Measurements from ENCODE around the gene PVRIG.
"Not testable (repeated sequence)": the region's sequence is repeated elsewhere in the genome, so short reads cannot be mapped to it uniquely, and the experiment has no call there.

Gene PVRIG

GRCh38 chr7:100234660-100235317 lies 15.0 kb downstream of the PVRIG start:
- not testable (repeated sequence) for DNase-seq (ENCODE audit: low spot score); FAIRE-seq

GRCh38 chr7:100239975-100240374 lies 20.2 kb downstream of the PVRIG start:
- DNase-seq (ENCODE audit: low spot score); FAIRE-seq: not testable (repeated sequence)

GRCh38 chr7:100243385-100243784 lies 23.6 kb downstream of the PVRIG start:
- FAIRE-seq: not testable (repeated sequence)

GRCh38 chr7:100244988-100245605 lies 25.3 kb downstream of the PVRIG start:
- not testable (repeated sequence) for FAIRE-seq; DNase-seq (ENCODE audit: low spot score)

More at GRCh38 chr7:100243385-100243784, 23.6 kb downstream of the PVRIG start:
- not testable (repeated sequence) for DNase-seq (ENCODE audit: low spot score)

GRCh38 chr7:100246121-100246864 lies 26.5 kb downstream of the PVRIG start:
- not testable (repeated sequence) for DNase-seq (ENCODE audit: low spot score); FAIRE-seq

GRCh38 chr7:100246865-100247137 lies 27.1 kb downstream of the PVRIG start:
- FAIRE-seq; DNase-seq (ENCODE audit: low spot score): not testable (repeated sequence)

GRCh38 chr7:100247152-100247757 lies 27.5 kb downstream of the PVRIG start:
- FAIRE-seq (no peak), DNase-seq (ENCODE audit: low spot score) (peak; percentile 98)

GRCh38 chr7:100248483-100248882 lies 28.7 kb downstream of the PVRIG start:
- no peak for DNase-seq (ENCODE audit: low spot score)
- FAIRE-seq: no peak

- FAIRE-seq (no peak), DNase-seq (ENCODE audit: low spot score) (no peak)
These were observed 37.3 kb downstream of the PVRIG start for GRCh38 chr7:100257017-100257416.

GRCh38 chr7:100259984-100260383 lies 40.2 kb downstream of the PVRIG start:
- not testable (repeated sequence) for DNase-seq (ENCODE audit: low spot score); FAIRE-seq

GRCh38 chr7:100262896-100263295 lies 43.1 kb downstream of the PVRIG start:
- FAIRE-seq; DNase-seq (ENCODE audit: low spot score): not testable (repeated sequence)

- FAIRE-seq; DNase-seq (ENCODE audit: low spot score): not testable (repeated sequence)
These were observed 44.5 kb downstream of the PVRIG start for GRCh38 chr7:100264223-100264622.

GRCh38 chr7:100264669-100265165 lies 45.0 kb downstream of the PVRIG start:
- not testable (repeated sequence) for DNase-seq (ENCODE audit: low spot score)

GRCh38 chr7:100265851-100266250 lies 46.1 kb downstream of the PVRIG start:
- DNase-seq (ENCODE audit: low spot score); FAIRE-seq: not testable (repeated sequence)

More at GRCh38 chr7:100264669-100265165, 45.0 kb downstream of the PVRIG start:
- FAIRE-seq: not testable (repeated sequence)

- no peak for FAIRE-seq
- no peak for DNase-seq (ENCODE audit: low spot score)
These were observed 47.0 kb downstream of the PVRIG start for GRCh38 chr7:100266576-100267354.

- no peak for FAIRE-seq
- no peak for DNase-seq (ENCODE audit: low spot score)
These were observed 47.9 kb downstream of the PVRIG start for GRCh38 chr7:100267648-100268047.

GRCh38 chr7:100268882-100269281 lies 49.1 kb downstream of the PVRIG start:
- not testable (repeated sequence) for DNase-seq (ENCODE audit: low spot score); FAIRE-seq

GRCh38 chr7:100269306-100270045 lies 49.7 kb downstream of the PVRIG start:
- DNase-seq (ENCODE audit: low spot score); FAIRE-seq: not testable (repeated sequence)

- FAIRE-seq; DNase-seq (ENCODE audit: low spot score): not testable (repeated sequence)
These were observed 50.5 kb downstream of the PVRIG start for GRCh38 chr7:100270046-100270918.
